Right cardiac atrium (tissue), 5 donors: Measurements from ENCODE around the gene SYCP2. TPM values are rescaled to one million over a fixed set of nuclear protein-coding genes. Genes with fewer than 3 reads are reported as not detected.

Experiments used
- polyA plus RNA-seq: library from polyadenylated mRNA; stranded (reverse); fragments of 200-250 nt; gene quantifications from one replicate; pipeline ENCODE4 v1.2.3, GENCODE V29; 2013
- total RNA-seq, 4 donors: library from RNA; stranded (reverse); fragmentation: NEBNext Ultra II Directional; extraction: Animal tissue kit (Norgen Biotek cat#: 25700); gene quantifications; one replicate each; pipeline ENCODE4 v1.2.1, GENCODE V29; 2021
- donor health status: healthy with polysubstance abuse.
- donor health status: DM: no; HTN: yes; CAD: no.
- donor health status: DM: no; HTN: no; CAD: no.
- donor health status: DM: no; HTN: yes; CAD: no; lungs with severe emphysema.
- donor health status: DM: yes; HTN: yes; CAD: no.

Gene SYCP2
- total and polyA plus RNA-seq, 5 donors = 1.6 to 1.8 (median 1.7) TPM

Other genes starting within 250 kb of the SYCP2 start
- 10 to 100 TPM in 2 of 4 donors, 1 to 10 TPM in 2; 6.3 to 12.2 (median 9.7) TPM for gene PPP1R3D, start 6.7 kb upstream of the SYCP2 start, total RNA-seq
- 4.9 TPM for gene PPP1R3D, start 6.7 kb upstream of the SYCP2 start, polyA plus RNA-seq
- gene FAM217B, start 6.8 kb upstream of the SYCP2 start, total RNA-seq = 10 to 100 TPM; 13.6 to 27.6 (median 25.7) TPM
- 5.5 TPM for gene FAM217B, start 6.8 kb upstream of the SYCP2 start, polyA plus RNA-seq
- 1 to 10 TPM in 3 of 4 donors, under 1 TPM in 1; 0.39 to 1.7 (median 1.3) TPM for gene CDH26, start 24.8 kb upstream of the SYCP2 start, total RNA-seq
- gene CDH26, start 24.8 kb upstream of the SYCP2 start, polyA plus RNA-seq = 0.88 TPM